SW 1271 (cell line): Measurements from ENCODE around the gene KRT6A.
"Not testable (repeated sequence)": the region's sequence is repeated elsewhere in the genome, so short reads cannot be mapped to it uniquely, and the experiment has no call there.

Experiments
- DNase-seq, 2 experiments: peaks; one replicate each; lab custom pipeline; 2025; lab: John Stamatoyannopoulos, UW

KRT6A gene

DNA sequence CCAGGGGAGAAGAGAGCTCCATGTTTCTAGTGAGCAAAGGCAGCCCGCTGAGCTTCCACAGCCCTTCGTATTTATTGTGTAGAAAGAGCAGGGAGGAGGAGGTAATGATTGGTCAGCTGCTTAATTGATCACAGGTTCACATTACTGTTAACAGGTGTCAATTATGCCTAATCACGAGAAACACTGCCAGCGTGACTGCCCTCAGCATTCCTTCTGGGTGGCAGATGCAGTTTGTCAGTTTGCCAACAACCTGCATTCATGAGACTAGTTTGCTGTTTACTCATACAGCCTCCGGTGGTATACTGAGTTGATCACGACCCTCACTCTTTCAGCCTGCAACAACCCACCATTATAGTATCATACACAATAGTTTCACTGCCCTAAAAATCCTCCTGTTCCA, 7.5 kb upstream of the KRT6A start:
- DNase-seq, result not testable (repeated sequence)

DNA sequence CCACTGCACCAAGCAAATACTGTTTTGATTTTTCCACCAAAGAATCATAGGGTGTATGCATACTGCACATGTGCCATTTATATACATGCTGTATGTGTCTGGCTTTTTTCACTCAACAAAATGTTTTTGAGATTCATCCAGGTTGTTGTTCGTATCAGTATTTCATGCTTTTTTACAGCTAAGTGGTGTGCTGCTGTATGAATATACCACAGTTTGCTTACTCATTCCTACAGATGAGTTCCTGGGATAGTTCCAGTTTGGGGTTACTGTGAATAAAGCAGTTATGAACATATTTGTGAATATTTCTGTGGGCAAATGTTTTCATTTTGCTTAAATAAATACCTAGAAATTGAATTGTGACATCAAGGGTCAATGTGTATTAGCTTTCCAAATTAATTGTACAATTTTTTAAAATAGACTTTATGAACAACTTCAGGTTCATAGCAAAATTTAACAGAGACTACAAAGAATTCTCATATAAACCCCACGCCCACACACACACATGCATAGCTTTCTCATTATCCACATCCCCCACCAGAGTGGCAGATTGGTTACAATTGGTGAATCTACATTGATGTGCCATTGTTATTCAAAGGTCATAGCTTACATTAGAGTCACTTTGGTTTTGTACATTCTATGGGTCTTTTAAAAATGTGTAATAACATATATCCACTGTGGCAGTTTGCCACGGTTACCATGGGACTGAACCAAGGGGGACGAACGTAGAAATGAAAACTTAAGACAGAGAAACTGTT, 6.9 kb upstream of the KRT6A start:
- DNase-seq, result no peak

DNA sequence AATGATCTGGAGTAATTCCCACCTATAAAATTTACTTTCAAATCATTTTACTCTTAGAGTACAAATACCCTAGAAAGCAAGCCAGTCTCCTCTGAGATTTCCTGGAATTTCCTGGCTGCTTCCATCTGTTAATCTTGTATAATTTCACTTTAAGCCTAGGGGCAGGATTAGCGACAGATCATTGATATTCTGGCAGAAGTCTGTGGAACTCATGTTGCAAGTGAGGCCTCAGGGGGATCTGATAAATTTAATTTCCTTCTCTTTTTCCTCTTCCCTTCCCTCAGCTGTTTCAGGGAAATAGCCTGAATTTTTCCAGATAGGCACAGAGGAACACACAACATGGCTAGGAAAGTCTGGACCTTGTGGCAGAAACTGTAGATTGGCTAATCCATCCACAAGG, 5.9 kb upstream of the KRT6A start:
- no peak for DNase-seq

DNA sequence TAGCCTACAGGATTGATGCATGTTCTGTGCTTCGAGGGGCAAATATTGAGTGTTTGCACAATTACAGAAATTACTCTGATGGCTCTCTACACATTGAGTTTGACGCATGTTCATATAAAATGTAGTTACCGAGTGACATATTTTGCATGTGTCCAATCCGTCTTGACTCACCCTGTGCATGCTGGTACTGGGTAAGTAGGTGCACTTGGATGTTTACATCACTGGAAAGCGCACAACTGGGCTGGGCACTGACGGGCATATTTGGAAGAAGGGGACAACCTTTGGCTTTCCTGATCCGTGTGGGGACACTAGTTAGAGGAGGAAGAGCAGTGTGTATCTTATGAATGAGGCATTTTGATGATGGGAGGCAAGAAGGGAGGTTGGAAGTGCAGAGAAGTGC, 4.9 kb upstream of the KRT6A start:
- no peak for DNase-seq

DNA sequence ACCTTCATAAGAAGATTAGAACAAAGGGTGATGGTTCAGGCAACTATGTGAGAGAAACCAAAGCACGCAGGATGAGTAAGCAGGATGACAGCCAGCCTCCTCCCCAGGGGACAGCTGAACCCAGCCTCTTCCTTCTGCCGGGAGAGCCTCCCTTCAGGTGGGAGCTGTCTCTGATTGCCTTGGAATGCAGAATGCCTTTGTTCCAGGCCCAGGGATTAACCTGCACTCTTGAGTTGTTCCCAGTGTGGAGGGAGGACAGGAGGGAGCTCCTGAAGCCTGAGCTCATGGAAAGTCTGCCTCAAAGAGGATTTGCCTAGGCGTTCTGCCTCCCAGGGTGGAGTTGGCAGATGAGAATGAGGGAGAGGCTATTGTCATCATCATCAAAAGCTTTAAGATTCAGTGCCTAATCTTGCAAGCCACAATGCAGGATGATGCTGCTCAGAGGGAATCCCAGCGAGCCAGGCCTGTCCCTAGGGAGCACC, 3.6 kb upstream of the KRT6A start:
- no peak for DNase-seq

DNA sequence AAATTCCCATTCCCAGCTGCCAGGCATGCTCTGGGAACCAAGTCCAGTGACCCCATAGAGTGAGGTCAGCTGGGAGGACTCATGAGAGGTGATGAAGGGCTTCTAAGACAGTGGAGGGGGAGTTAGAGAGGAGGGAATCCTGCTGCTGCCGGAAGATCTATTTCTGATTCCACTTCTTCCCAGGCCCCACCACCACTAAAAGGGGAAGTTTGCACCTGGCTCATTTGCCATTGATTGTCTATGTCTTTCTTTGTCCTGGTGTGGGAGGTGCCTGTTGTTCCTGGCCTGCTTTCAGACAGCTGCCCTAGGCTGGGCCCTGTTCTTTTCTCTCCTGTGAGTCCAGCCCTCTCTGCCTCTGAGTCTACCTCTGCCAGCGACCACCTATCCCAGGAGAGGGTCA, 3.0 kb upstream of the KRT6A start:
- no peak for DNase-seq

DNA sequence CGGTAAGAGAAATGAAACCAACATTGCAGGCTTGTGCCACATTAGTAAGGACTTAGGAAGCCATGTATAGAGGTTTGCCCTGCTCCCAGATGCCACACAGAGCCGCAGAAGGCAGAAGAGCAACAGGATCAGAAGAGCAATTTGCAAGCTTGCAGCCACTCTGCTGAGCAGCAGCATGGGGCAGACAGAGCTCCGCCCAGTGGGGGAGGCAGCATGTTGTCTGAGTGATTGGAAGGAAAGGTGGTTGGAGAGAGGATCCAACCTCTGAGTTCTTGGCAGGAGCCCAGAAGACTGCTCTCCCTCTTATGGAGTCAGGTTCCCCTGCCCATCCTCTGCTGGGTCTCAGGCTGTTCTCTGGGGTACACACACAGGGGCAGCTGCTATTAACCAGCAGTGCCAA, 2.3 kb upstream of the KRT6A start:
- no peak for DNase-seq

DNA sequence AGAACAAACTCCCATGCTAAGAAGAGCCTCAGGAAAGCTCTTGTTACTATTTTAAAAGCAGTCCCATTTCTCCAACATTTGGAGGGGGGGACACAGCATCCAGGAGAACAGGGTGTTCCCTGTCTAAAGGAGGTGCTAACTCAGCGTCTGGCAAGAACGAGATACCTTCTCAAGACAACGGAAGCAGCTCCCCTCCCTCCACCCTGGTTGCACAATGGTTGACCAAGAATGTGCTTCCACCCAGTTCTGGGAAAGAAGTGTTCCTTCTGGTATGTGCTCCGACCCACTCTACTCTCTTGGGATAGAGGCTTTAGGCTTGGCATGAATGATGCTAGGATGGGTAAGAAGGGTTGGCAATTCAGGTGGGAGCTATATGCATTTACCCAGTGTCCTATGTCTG, 1.5 kb upstream of the KRT6A start:
- no peak for DNase-seq

DNA sequence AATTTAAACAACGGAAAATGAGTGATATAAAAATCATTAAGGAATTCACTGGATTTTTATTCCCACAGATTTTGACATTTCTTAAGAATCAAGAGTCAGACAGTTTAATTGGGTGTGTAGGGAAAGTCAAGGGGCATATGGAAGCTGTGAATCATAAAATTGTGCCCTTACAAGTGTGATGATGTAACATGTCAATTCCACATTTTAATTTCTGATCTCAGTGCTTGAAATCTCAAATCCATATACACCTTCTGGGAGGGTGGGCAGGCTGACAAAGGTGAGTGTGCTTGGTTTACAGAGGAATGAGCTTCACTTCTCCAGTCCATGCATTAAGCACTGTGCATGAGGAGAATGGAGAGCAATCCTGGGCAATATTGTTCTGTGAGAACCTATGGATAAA, 1.0 kb upstream of the KRT6A start:
- no peak for DNase-seq

DNA sequence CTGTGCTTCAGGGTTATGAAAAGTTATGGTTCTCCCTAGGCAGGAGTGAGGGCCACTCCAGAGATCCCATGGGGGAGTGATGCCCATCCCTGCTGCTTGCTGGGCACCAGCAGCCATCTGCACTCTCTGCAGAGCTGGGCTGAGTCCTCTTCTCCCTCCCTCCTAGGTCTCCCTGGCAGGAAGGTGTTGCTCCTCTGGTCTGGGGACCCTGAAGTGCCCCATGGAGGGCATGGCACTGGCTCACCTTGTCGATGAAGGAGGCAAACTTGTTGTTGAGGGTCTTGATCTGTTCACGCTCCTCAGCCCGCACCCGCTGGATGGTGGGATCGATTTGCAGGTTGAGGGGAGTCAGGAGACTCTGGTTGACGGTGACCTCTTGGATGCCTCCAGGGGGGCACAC, 652 bp downstream of the KRT6A start:
- not testable (repeated sequence) for DNase-seq

DNA sequence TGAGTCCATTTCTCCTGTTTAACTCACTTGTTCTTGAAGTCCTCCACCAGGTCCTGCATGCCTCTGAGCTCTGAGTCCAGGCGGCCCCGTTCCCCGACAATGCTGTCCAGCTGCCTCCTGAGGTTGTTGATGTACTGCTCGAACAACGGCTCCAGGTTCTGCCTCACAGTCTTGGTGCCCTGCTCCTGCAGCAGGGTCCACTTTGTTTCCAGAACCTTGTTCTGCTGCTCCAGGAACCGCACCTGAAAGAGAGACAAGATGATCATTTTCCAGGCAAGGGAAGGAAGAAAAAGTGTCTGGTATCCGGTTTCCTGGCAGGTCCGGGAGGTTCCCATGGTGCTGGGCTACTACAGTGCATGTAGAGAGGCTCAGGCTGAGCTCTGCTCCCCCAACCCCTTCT, 1.6 kb downstream of the KRT6A start:
- not testable (repeated sequence) for DNase-seq

DNA sequence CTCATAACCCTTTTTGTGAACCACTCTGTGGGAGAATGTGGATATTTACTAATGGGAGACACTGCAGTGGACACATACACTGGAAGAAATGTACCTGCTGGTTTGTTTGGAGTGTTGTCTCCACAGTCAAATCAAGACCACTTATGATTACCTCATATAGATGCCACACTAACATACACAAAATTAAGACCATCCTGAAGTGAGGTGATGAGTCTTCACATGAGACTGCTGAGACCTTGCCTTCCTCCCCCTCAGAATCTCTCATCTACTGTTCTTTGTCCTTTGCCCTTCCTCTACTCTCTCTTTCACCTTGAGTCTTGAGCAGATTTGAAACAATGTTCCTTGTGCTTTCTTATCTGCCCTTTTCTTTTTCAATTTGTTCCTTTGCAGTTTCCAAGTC, 4.3 kb downstream of the KRT6A start:
- DNase-seq, result no peak

DNA sequence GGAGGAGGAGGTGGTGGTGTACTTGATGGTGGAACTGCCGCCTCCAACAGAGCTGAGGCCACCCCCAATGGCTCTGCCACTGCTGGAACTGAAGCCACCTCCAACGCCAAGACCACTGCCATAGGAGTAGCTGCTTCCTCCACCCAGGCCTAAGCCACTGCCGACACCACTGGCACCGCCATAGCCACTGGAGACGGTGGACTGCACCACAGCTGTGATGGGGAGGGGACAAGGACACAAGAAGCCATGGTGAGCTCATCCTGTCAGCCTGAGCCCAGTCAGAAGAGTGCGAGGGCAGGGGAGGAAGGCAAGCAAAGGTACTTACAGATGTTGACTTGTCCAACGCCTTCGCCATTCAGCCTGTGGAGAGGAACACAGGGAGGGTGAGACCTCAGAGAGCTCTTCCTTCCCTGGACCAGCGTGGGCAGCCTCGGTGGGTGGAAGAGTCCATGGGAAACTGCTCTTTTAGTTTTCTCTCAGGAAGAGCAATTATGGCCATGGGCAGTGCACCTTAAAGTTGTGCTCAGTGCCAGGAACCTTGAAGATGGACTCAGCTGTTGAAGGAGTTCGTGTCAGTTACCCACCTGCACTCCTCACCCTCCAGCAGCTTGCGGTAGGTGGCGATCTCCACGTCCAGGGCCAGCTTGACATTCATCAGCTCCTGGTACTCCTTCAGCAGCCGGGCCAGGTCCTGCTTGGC, 5.2 kb downstream of the KRT6A start:
- not testable (repeated sequence) for DNase-seq

DNA sequence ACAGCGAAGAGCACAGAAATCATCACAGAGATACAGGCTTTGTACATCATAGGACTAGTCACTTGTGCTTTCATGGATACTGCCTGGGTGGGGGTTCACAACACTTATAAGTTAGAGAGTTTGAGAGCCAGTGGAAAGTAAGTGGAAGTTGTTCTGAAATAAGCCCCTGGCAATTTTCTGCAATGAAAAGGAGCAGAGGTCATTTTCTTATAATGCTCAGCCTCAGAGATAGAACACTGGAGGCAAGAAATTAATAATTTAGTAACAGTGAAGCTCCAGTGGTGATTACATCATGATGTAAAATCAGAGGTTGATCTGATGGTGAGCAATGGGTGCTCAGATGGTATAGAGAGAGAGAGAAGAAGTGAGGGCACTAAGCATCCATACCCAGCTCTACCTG, 5.8 kb downstream of the KRT6A start:
- no peak for DNase-seq

DNA sequence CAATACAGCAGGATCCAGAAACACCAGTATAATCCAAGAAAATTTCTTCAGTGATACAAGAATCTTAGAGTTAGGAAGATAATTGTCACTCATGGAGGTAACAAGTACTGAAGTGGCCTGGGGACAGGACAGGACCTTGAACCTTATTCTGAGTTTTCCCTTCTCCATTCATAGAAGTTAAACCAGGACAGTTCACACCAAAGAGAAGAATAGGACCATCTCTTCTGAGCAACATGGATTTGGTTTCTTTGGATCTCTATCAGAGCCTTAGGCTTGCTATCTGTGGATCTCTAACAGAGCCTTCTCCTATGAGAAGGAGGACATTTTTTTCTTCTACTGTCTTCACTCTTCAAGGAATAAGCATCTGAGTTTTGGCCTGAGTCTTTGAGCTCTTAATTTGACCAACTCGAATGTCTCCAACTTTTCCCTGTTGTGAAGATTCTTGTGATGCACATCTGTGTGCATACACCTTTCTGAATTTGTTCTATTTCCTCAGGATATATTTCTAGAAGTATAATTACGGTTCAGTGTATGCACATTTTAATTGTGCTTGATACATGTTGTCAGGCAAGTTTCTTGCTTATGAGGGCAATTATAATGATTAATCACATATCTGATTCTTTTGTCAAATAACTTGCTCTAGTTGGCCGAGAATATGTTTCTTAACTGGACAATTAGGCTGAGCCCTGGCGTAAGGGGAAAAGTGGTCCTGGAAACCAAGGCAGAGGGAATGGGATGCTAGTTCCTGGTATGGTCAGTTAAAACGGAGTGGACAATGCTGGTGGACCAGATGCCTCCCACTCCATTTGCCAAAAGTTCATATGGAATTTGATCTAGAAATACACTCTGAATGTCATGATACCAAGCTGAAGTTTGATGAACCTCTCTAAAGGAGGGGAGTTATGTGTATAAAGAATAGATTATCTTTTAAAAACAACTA, 6.6 kb downstream of the KRT6A start:
- no peak for DNase-seq

DNA sequence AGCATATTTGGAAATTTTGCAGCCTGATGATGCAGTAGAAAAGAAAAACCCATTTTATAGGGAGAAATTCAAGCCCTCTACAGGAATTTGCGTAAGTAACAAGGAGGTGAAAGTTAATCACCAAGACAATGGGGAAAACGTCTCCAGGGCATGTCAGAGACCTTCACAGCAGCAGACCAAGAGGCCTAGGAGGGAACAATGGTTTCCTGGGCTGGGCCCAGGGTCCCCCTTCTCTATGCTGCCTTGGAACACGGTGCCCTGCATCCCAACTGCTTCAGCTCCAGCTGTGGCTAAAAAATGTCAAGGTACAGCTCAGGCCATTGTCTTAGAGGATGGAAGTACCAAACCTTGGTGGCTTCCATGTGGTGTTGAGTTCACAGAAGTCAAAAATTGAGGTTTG, 13.0 kb downstream of the KRT6A start:
- no peak for DNase-seq

DNA sequence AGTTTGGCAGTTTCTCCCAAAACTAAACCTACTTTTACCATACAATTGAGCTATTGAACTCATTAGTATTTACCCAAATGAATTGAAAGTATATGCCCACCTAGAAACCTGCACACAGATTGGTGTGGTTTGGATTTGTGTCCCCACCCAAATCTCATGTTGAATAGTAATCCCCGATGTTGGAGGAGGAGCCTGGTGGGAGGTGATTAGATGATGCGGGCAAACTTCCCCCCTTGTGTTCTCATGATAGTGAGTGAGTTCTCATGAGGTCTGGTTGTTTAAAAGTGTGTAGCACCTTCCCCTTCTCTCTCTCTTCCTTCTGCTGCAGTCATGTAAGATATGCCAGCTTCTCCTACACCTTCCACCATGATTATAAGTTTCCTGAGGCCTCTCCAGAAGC, 15.4 kb downstream of the KRT6A start:
- DNase-seq, result no peak

DNA sequence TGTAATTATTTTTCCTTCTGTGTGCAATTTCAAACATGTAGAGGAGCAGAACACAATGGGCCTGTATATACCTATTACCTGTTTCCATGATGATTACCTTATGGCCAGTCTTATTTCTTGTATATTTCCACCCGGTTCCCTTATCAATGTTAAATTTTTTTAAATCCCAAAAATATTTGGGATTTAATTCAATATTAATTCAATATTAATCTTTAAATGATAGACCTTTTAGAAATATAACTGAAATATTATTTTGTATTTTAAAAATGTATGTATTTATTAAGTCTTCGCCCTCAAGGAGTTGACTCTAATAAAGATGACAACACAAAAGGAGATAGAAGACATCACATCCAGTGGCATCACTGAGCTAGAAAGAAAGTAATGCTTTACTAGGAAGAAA, 18.8 kb downstream of the KRT6A start:
- DNase-seq, result no peak

DNA sequence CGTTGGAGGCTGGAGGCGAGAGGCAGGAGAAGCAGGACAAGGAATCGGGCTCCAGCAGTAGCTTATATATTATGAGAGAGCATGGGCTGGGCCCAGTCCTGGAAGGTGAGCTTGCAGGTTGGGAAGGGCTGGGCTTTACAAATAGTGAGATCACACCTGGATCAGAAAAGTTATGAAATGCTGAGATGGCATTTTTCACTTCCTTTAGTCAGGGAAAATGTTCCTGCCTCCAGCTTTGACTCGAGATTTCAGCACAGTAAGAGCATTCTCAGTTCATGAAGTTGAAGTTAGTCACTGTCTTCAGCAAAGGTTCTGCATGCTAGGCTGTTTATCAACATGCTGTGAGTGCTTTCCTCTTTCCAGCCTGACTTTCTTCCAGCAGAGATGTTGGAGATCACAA, 19.3 kb downstream of the KRT6A start, which contains the start of gene KRT6C:
Gene KRT6C, minus strand, starts transcription at position 38 of the 400 bp plus-strand sequence. CDS start 68 bp downstream, outside the sequence.
- DNase-seq, result no peak

DNA sequence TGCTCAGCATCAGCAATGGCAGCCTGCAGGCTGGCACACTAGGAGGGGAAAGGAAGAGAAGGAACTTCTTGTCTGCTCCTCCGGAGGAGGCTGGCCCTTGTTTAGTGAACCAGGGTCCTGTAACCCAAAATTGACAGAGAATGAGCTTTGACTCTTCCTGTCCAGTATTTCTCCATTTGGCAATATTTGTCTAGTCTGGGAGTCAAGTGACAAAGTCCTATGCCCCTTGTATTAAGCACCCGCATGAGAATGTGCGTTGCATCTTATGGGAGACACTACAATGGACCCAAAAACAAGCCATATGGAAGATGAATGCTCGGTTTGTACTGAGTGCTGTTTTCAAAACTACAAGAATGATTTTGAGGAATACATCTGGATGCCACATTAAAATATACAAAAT, 23.2 kb downstream of the KRT6A start:
- DNase-seq, result no peak

DNA sequence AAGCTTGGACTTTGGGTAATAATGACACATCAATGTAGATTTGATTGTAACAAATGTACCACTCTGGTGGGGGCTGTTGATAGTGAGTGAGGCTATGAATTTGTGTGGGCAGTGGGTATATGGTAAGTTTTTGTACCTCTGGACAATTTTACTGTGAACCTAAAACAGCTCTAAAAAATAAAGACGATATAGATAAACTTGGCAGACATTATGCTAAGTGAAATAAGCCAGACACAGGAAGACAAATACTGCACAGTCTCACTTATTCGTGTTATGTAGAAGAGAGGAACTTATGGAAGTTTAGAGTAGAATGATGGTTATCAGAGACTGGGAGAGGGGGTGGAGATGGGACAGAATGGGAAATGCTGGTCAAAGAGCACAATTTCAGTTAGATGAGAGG, 28.2 kb downstream of the KRT6A start:
- no peak for DNase-seq

DNA sequence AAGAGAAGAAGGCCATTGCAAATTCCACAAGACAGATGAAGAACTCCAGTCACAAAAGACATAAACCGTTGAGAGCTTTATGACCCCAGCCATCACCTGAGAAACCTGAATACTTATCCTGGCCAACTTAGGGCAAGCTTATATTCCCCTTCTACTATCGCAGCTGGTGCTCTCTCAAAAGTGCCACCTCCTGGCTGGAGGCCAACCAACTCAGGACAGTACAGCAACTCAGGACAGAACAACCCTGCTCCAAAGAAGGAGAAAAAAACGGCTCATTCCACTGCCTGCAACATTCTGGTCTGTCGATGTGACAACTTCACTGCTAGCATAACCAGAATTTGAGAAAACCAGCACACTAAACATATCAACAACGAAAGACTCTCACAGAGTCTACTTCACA, 31.4 kb downstream of the KRT6A start:
- no peak for DNase-seq
